Epithelial cell of proximal tubule (primary cell): ENCODE data around the gene MCOLN3. TPM values are rescaled to one million over a fixed set of nuclear protein-coding genes. Genes with fewer than 3 reads are reported as not detected.
A peak's percentile ranks its signal among the peaks of the same experiment; 100 is the strongest.

Source experiments
- DNase-seq: peaks from one replicate; pipeline ENCODE4 v3.0.0-alpha.2; 2011; ENCODE audit warnings: low read depth
- H3K4me3 ChIP-seq: 2 replicates; pipeline ENCODE4 v1.5.1; 2011; ENCODE audit warnings: low read depth, mild to moderate bottlenecking, low read length
- total RNA-seq: library from RNA; depleted of rRNA; stranded (reverse); fragments of >200 nt; gene quantifications from 2 replicates; pipeline ENCODE4 v1.2.3, GENCODE V29; 2015
- TF ChIP-seq, protein P1 (sequence below): conservative IDR thresholded peaks from 2 replicates; pipeline ENCODE4 v1.5.1; 2012; ENCODE audit warnings: low read depth, mild to moderate bottlenecking, low read length

The MCOLN3 gene
- total RNA-seq, 1 donor from 2014 or later: 3.7 TPM

DNA sequence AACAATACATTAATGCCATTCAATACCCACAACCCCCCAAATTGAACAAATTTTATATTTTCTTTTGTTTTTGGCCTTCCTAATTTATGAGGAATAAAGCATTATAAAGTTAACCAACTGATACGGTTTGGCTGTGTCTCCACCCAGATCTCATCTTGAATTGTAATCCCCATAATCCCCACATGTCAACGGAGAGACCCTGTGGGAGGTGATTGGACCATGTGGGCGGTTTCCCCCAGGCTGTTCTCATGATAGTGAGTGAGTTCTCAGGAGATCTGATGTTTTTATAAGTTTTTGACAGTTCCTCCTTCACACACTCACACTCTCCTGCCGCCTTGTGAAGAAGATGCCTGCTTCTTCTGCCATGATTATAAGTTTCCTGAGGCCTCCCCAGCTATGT lies 6.4 kb upstream of the MCOLN3 start:
- TF ChIP-seq, protein P1, sequence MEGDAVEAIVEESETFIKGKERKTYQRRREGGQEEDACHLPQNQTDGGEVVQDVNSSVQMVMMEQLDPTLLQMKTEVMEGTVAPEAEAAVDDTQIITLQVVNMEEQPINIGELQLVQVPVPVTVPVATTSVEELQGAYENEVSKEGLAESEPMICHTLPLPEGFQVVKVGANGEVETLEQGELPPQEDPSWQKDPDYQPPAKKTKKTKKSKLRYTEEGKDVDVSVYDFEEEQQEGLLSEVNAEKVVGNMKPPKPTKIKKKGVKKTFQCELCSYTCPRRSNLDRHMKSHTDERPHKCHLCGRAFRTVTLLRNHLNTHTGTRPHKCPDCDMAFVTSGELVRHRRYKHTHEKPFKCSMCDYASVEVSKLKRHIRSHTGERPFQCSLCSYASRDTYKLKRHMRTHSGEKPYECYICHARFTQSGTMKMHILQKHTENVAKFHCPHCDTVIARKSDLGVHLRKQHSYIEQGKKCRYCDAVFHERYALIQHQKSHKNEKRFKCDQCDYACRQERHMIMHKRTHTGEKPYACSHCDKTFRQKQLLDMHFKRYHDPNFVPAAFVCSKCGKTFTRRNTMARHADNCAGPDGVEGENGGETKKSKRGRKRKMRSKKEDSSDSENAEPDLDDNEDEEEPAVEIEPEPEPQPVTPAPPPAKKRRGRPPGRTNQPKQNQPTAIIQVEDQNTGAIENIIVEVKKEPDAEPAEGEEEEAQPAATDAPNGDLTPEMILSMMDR: no peak
- no peak overlapping the region for H3K4me3 ChIP-seq
- no peak for DNase-seq

DNA sequence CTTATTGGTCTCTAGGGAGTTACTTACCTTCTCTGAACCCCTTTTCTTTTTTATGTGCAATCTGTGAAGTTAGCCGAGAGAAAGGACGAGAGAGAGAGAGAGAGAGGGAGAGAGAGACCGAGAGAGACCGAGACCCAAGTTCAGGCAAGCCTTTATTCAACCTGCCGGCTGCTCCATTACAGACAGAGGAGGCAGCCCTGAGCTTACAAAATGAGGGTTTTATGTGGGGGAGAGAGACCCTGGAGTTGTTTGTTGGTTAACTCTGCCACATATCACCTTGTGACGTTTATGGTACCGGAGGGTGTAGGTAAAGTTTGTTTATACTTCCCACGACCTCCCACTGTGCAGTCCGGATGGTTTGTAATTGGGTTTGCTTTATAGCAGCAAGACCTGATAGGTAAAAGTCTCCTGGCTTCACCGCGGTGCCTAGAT lies 1.5 kb upstream of the MCOLN3 start:
- H3K4me3 ChIP-seq: no peak overlapping the region
- TF ChIP-seq, protein P1: no peak

DNA sequence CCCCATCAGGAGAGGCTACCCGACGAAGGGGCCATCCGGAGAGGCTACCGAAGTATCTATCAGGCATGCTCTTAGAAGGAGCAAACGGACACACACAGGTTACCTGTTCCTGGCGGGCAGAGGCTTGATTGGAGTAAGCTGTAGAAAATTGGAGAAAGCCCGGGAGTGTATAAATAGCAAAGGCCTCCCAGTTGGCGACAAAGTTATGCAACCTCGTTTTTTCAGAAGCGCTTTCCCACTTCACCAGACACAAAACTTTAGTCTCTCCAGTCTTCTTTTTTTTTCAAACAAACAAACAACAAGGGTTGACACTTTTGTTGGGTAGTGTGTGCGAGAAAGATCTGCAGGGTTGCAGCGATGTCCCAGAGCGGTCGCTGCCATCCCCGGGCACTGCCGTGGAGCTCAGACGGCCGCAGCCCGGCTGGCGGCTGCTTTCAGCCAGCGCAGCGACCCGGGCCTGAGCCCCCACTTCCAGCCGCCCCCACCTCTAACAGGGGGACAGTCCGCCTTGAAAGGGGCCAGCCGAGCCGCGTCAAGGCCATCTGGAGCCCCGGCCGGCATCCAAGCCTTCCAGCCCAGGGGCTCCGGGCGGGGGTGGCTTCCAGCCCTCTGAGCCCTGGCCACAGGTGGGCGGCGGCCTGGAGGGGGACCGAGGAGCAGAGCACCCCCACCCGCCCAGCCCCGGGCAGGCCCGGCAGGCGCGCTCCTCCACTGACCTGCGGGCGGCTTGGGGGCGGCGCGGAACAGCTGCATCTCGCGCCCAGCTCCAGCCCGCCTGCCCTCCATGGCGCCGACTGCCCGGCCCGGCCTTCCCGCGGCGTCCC lies 616 bp downstream of the MCOLN3 start:
- H3K4me3 ChIP-seq: peak overlapping the region; percentile 64
- TF ChIP-seq, protein P1: no peak
- no peak for DNase-seq

More for the DNA sequence above, 1.5 kb upstream of the MCOLN3 start:
- no peak for DNase-seq

DNA sequence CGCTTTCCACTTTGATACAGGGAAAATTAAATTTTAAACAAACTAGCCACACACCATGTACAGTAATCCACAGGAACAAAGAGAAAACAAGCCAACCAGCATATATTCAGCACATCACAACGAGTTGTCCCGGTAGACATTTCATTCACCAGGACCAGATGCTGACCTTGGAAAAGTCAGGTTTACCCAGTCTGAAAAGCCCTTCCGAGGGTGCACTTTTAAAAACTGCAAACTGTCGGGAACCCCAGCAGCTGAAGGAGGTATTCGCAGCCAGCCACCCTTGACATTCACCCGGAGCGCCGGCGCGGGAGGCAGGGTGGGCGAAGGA lies 1.2 kb downstream of the MCOLN3 start:
- H3K4me3 ChIP-seq: peak overlapping the region; percentile 64
- no peak for DNase-seq
- TF ChIP-seq, protein P1: no peak

DNA sequence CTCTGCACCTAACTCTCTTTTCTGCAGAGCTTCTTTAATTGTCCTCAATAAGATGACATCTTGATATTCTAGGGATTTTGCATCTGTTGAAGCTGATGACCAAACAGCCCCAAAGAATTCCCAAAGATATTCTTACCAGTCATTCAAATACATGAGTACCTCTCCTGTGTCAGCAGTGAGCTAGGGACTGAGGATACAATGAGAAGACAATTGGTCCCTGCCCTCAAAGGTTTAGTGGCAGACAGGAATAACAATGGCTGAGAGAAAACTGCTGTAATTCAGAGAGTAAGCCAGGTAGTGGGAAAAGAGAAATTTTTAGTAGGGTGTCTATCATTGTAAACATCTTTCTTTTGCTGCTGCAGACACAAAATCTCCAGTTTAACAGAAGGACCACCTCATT lies 5.9 kb downstream of the MCOLN3 start:
- H3K4me3 ChIP-seq: no peak overlapping the region
- no peak for DNase-seq
- TF ChIP-seq, protein P1: no peak

DNA sequence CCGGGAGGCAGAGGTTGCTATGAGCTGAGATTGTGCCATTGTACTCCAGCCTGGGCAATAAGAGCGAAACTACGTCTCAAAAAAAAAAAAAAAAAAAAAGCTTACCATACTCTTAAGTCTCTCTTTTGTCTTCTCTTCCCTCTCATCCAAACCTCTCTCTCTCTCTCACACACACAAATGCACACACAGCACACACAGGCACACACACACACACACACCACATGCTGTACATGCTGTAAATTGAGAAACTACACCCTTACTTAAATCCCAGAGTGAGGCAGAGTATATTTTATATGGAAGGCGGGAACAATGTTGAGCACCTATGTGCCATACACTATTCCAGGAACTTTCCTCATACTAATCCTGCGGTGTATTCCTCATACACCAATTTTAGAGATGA lies 6.5 kb downstream of the MCOLN3 start:
- no peak overlapping the region for H3K4me3 ChIP-seq
- TF ChIP-seq, protein P1: no peak
- DNase-seq: no peak

DNA sequence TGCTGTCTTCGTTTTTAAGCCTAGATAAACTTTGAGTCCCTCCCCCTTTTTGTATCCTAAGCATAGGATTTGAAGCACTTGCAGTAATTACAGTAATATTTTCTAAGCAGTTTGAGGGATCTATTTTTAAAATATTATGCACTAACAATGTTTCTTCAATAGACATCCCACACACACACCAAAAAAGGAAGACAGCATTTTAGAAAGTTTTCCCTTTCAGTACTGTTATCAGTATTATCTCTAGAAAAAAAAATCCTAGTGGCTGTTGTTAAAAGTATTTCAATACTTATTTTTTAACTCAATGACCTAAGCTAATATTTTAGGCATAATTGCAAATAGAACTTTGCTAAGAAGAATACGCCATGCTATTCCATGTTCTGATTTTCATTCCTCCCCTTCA lies 15.1 kb downstream of the MCOLN3 start:
- H3K4me3 ChIP-seq: no peak overlapping the region
- TF ChIP-seq, protein P1: no peak
- DNase-seq: no peak
